ENCODE data around the gene RNF149. TPM values are rescaled to one million over a fixed set of nuclear protein-coding genes. Genes with fewer than 3 reads are reported as not detected.

RNF149 gene
- total RNA-seq, 1 donor from 2014 or later = 48.3 TPM

- Mint-ChIP-seq H3K9me3 (no peaks in the 10 kb centered on the region), H3K4me1 (peaks cover 41% of the 10 kb centered on the region), H3K4me3 (no peak overlapping the region), H3K27me3 (no peaks in the 10 kb centered on the region), H3K36me3 (ENCODE audit: low read depth) (peaks cover 43% of the 10 kb centered on the region), H3K27ac (peak overlapping the region; percentile 19)
- no peak for ATAC-seq (ENCODE audit: low read depth)
- intact Hi-C loops (cut with micrococcal nuclease) = no loop called here
- TF ChIP-seq CTCF (IDR thresholded peaks at IDR 0.05) = no peak
- CTCF ChIA-PET = no interaction called here
- POLR2A ChIA-PET = interaction anchor here (0.7 kb wide), 1 partner anchor 46 kb away, joined by 3 read pairs; no protein-coding TSS in a partner anchor
- no peak for DNase-seq
Measured at GRCh38 chr2:101255501-101255900, 53.0 kb downstream of the RNF149 start.

GRCh38 chr2:101253703-101254450 lies 54.6 kb downstream of the RNF149 start:
- no peak for TF ChIP-seq CTCF (IDR thresholded peaks at IDR 0.05)
- ATAC-seq (ENCODE audit: low read depth) = no peak

GRCh38 chr2:101253013-101253702 lies 55.3 kb downstream of the RNF149 start:
- POLR2A ChIA-PET = interaction anchor here (0.6 to 2.5 kb wide), 9 partner anchors 13 to 251 kb away, joined by 3 to 16 read pairs (median 7); partner anchors contain the start of genes RNF149 and RPL31
- Mint-ChIP-seq H3K4me3 (peak overlapping the region; percentile 91), H3K9me3 (no peaks in the 10 kb centered on the region), H3K27ac (peak overlapping the region; percentile 94), H3K27me3 (no peaks in the 10 kb centered on the region), H3K36me3 (ENCODE audit: low read depth) (peaks cover 28% of the 10 kb centered on the region), H3K4me1 (peaks cover 41% of the 10 kb centered on the region)
- ATAC-seq (ENCODE audit: low read depth) (peak; percentile 56), DNase-seq (no peak)
- CTCF ChIA-PET = interaction anchor here (0.8 to 1.8 kb wide), 5 partner anchors 29 to 241 kb away, joined by 3 to 8 read pairs (median 3); no protein-coding TSS in a partner anchor
- TF ChIP-seq CTCF (IDR thresholded peaks at IDR 0.05) = no peak
- intact Hi-C loops (cut with micrococcal nuclease) = loop anchor here (2.0 to 5.0 kb wide), 5 partner anchors 48 to 1916 kb away; partner anchors contain the start of genes EIF5B and TXNDC9

More at GRCh38 chr2:101253703-101254450, 54.6 kb downstream of the RNF149 start:
- no peak for DNase-seq
- Mint-ChIP-seq H3K27me3 (no peaks in the 10 kb centered on the region), H3K4me3 (peak overlapping the region; percentile 91), H3K4me1 (peaks cover 41% of the 10 kb centered on the region), H3K9me3 (no peaks in the 10 kb centered on the region), H3K27ac (peak overlapping the region; percentile 85), H3K36me3 (ENCODE audit: low read depth) (peaks cover 34% of the 10 kb centered on the region)
- CTCF ChIA-PET = interaction anchor here (0.8 to 1.8 kb wide), 4 partner anchors 30 to 241 kb away, joined by 3 to 8 read pairs (median 3); no protein-coding TSS in a partner anchor
- intact Hi-C loops (cut with micrococcal nuclease) = loop anchor here (2.0 to 5.0 kb wide), 5 partner anchors 49 to 1917 kb away; partner anchors contain the start of genes EIF5B and TXNDC9
- POLR2A ChIA-PET = interaction anchor here (0.6 to 2.5 kb wide), 8 partner anchors 30 to 252 kb away, joined by 4 to 16 read pairs (median 8); partner anchors contain the start of genes RNF149 and RPL31

- Mint-ChIP-seq H3K9me3 (no peaks in the 10 kb centered on the region), H3K27ac (peak within 1 kb of the TSS; percentile 94), H3K4me3 (peak within 1 kb of the TSS; percentile 91), H3K4me1 (peaks cover 41% of the 10 kb centered on the region), H3K27me3 (no peaks in the 10 kb centered on the region), H3K36me3 (ENCODE audit: low read depth) (peaks cover 22% of the 10 kb centered on the region)
- peak; percentile 98 for DNase-seq
- ATAC-seq (ENCODE audit: low read depth) = peak; percentile 86
- ChIA-PET CTCF (interaction anchor here (0.9 to 1.8 kb wide), 4 partner anchors 13 to 240 kb away, joined by 4 to 8 read pairs (median 4); no protein-coding TSS in a partner anchor), POLR2A (interaction anchor here (0.7 to 2.5 kb wide), 11 partner anchors 12 to 672 kb away, joined by 3 to 16 read pairs (median 6); partner anchors contain the start of genes RNF149 and RPL31)
- TF ChIP-seq CTCF (IDR thresholded peaks at IDR 0.05) = no peak
- intact Hi-C loops (cut with micrococcal nuclease) = loop anchor here (1.0 to 5.0 kb wide), 11 partner anchors 28 to 1916 kb away; partner anchors contain the start of genes EIF5B, RPL31, TBC1D8 and TXNDC9
Measured at GRCh38 chr2:101252408-101253012, 56.0 kb downstream of the RNF149 start, which contains the start of gene CNOT11. Gene CNOT11 (plus strand): TSS chr2:101252886. CDS start chr2:101252965, 79 bp downstream.

All from activated B cell treated with CpG ODN at 0.5 μM for 24 hours (primary cell).